BE2C (cell line): ENCODE results near the gene APOBEC3C.
A peak's percentile ranks its signal among the peaks of the same experiment; 100 is the strongest.
"Not testable (repeated sequence)": the region's sequence is repeated elsewhere in the genome, so short reads cannot be mapped to it uniquely, and the experiment has no call there.

ENCODE experiments used
- DNase-seq: peaks from one replicate; pipeline ENCODE4 v3.0.0-alpha.2; 2020
- H3K27me3 ChIP-seq: fragments of 250-450 bp; sonication (Bioruptor Pico); 2 replicates; pipeline ENCODE4 v1.5.1; 2020; ENCODE audit warnings: mild to moderate bottlenecking
- H3K36me3 ChIP-seq: fragments of 250-450 bp; sonication (Bioruptor Pico); 2 replicates; pipeline ENCODE4 v1.5.1; 2020; ENCODE audit warnings: mild to moderate bottlenecking
- H3K4me1 ChIP-seq: fragments of 250-450 bp; sonication (Bioruptor Pico); 2 replicates; pipeline ENCODE4 v1.5.1; 2020
- H3K4me3 ChIP-seq: 2 replicates; pipeline ENCODE4 v1.5.1; 2011; ENCODE audit warnings: low read depth, low read length
- H3K9me3 ChIP-seq: fragments of 250-450 bp; sonication (Bioruptor Pico); 2 replicates; pipeline ENCODE4 v1.5.1; 2020
- CTCF ChIP-seq: IDR thresholded peaks from 2 replicates; pipeline ENCODE4 v1.5.1; 2012; ENCODE audit warnings: mild to moderate bottlenecking, low read depth, low read length

Gene APOBEC3C

GRCh38 chr22:39028281-39028680, 14.2 kb downstream of the APOBEC3C start:
- Histone ChIP-seq H3K36me3 (no peaks in the 10 kb centered on the region), H3K27me3 (no peaks in the 10 kb centered on the region), H3K4me1 (no peaks in the 10 kb centered on the region; the same call in 1 of the 2 replicates), H3K9me3 (no peaks in the 10 kb centered on the region), H3K4me3 (no peak overlapping the region)
- no peak for DNase-seq
- no peak for TF ChIP-seq CTCF

- Histone ChIP-seq H3K4me1 (no peaks in the 10 kb centered on the region; the same call in 1 of the 2 replicates), H3K36me3 (no peaks in the 10 kb centered on the region), H3K27me3 (no peaks in the 10 kb centered on the region), H3K9me3 (no peaks in the 10 kb centered on the region), H3K4me3 (no peak overlapping the region)
- DNase-seq = no peak
- TF ChIP-seq CTCF = no peak
Measured at GRCh38 chr22:39029227-39029626, 15.2 kb downstream of the APOBEC3C start.

GRCh38 chr22:39030705-39031104, 16.6 kb downstream of the APOBEC3C start:
- no peaks in the 10 kb centered on the region for H3K9me3 ChIP-seq
- H3K27me3 ChIP-seq = no peaks in the 10 kb centered on the region
- H3K4me1 ChIP-seq = no peaks in the 10 kb centered on the region
- no peak for TF ChIP-seq CTCF
- H3K4me3 ChIP-seq = no peak overlapping the region
- DNase-seq = no peak
- H3K36me3 ChIP-seq = no peaks in the 10 kb centered on the region

GRCh38 chr22:39031434-39032295, 17.6 kb downstream of the APOBEC3C start:
- H3K4me1 ChIP-seq, H3K27me3 ChIP-seq, H3K9me3 ChIP-seq, H3K4me3 ChIP-seq, H3K36me3 ChIP-seq, DNase-seq: not testable (repeated sequence)

GRCh38 chr22:39037071-39037470, 23.0 kb downstream of the APOBEC3C start:
- not testable (repeated sequence) for H3K27me3 ChIP-seq, H3K4me3 ChIP-seq, H3K36me3 ChIP-seq, DNase-seq, H3K4me1 ChIP-seq, H3K9me3 ChIP-seq

GRCh38 chr22:39039306-39040126, 25.5 kb downstream of the APOBEC3C start:
- Histone ChIP-seq H3K4me1 (peaks cover 9% of the 10 kb centered on the region), H3K27me3 (no peaks in the 10 kb centered on the region), H3K4me3 (peak overlapping the region; percentile 35), H3K9me3 (no peaks in the 10 kb centered on the region), H3K36me3 (no peaks in the 10 kb centered on the region)
- no peak for TF ChIP-seq CTCF
- no peak for DNase-seq

GRCh38 chr22:39040155-39040537, 26.1 kb downstream of the APOBEC3C start:
- H3K36me3 ChIP-seq, H3K9me3 ChIP-seq, H3K27me3 ChIP-seq, DNase-seq, H3K4me1 ChIP-seq: not testable (repeated sequence)
- peak overlapping the region; percentile 35 for H3K4me3 ChIP-seq
